HG03066 (cell line): ENCODE measurements around the gene UNC5C.

Experiments used
- ATAC-seq: cut with Tn5 transposase; IDR thresholded peaks from one replicate; pipeline ENCODE4 v1.9.1; 2021; ENCODE audit warnings: low read depth; ENCODE audit not compliant: unreplicated experiment

UNC5C gene

GRCh38 chr4:95548738-95549245 lies at the start of gene UNC5C:
Gene UNC5C (minus strand): TSS chr4:95548973.
- no peak for ATAC-seq

- no peak for ATAC-seq
These were observed 47.9 kb upstream of the UNC5C start for GRCh38 chr4:95596676-95597075.

- no peak for ATAC-seq
These were observed 45.9 kb upstream of the UNC5C start for GRCh38 chr4:95594629-95595028.

GRCh38 chr4:95594013-95594412 lies 45.2 kb upstream of the UNC5C start:
- ATAC-seq, result no peak

GRCh38 chr4:95591278-95591677 lies 42.5 kb upstream of the UNC5C start:
- ATAC-seq, result no peak

- ATAC-seq, result no peak
These were observed 41.8 kb upstream of the UNC5C start for GRCh38 chr4:95590615-95591014.

- no peak for ATAC-seq
These were observed 36.4 kb upstream of the UNC5C start for GRCh38 chr4:95585016-95585695.

GRCh38 chr4:95580226-95580625 lies 31.5 kb upstream of the UNC5C start:
- no peak for ATAC-seq

GRCh38 chr4:95572304-95572991 lies 23.7 kb upstream of the UNC5C start:
- ATAC-seq, result no peak

- ATAC-seq, result no peak
These were observed 22.8 kb upstream of the UNC5C start for GRCh38 chr4:95571577-95571976.

- no peak for ATAC-seq
These were observed 15.0 kb upstream of the UNC5C start for GRCh38 chr4:95563638-95564337.

- ATAC-seq, result no peak
These were observed 12.0 kb upstream of the UNC5C start for GRCh38 chr4:95560774-95561173.

GRCh38 chr4:95556207-95556859 lies 7.6 kb upstream of the UNC5C start:
- no peak for ATAC-seq

GRCh38 chr4:95552942-95553550 lies 4.3 kb upstream of the UNC5C start:
- no peak for ATAC-seq

- no peak for ATAC-seq
These were observed 2.9 kb upstream of the UNC5C start for GRCh38 chr4:95551653-95552052.

- ATAC-seq, result no peak
These were observed 1.6 kb upstream of the UNC5C start for GRCh38 chr4:95550115-95550987.

GRCh38 chr4:95549246-95550114 lies 707 bp upstream of the UNC5C start:
- ATAC-seq, result peak; percentile 88

GRCh38 chr4:95547715-95548471 lies 880 bp downstream of the UNC5C start:
- no peak for ATAC-seq
